ENCODE results near the gene SEMA5A. TPM values are rescaled to one million over a fixed set of nuclear protein-coding genes. Genes with fewer than 3 reads are reported as not detected.
A peak's percentile ranks its signal among the peaks of the same experiment; 100 is the strongest.

Gene SEMA5A
- total RNA-seq, 2 experiments from 2014 or later = not detected

DNA sequence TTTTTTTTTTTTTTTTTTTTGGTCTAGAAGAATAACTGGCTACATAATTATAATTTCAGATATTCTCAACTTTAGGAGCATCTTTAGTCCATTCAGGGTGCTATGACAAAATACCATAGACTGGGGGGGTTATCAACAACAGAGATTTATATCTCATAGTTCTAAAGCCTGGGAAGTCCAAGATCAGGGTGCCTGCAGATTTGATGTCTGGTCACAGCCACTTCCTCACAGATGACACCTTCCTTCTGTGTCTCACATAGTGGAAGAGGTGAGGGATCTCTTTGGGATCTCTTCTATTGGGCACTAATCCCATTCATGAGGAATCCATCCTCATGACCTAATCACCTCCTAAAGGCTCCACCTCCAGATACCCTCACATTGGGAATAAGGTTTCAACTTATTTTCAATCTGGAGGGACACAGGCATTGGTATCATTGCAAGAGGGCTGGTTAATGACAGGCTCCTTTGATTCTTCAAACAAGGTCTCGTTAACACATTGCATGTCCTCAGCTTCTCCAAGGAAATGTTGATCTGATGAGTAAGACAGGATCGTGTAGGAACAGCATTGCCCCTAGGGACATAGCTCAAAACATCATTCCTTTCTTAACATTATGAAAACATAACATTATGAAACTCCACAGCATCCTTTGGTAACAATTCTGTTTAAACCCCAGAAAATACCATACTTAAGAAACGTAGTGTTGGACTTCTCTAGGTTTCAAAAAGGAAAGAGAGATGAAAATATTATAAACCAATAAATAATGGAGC lies 372.4 kb downstream of the SEMA5A start:
- CTCF ChIA-PET = no interaction called here
- Mint-ChIP-seq H3K27ac (no peak overlapping the region), H3K4me3 (no peak overlapping the region), H3K9me3 (no peaks in the 10 kb centered on the region), H3K27me3 (ENCODE audit: low read depth) (no peaks in the 10 kb centered on the region), H3K4me1 (ENCODE audit: low read depth) (no peaks in the 10 kb centered on the region), H3K36me3 (ENCODE audit: low read depth) (no peaks in the 10 kb centered on the region)
- intact Hi-C loops (cut with micrococcal nuclease) = no loop called here
- DNase-seq = no peak

DNA sequence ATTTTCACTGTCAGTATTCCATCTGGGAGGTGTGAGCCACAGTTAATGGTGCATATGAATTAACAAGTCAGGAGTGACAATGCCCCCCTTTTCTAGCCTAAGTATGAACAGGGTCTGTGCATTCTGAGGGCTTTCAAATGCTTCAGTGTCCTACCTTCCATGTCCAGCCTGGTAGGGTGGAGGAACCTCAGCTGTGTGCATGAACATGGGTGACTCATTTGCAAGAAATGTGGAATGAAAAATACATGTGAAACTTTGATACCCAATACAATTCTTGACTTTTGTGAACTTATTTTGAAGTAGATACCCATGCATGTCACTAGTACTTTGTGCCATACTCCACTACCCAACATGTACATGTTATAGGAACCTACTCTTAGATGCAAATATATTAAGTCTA lies 375.8 kb downstream of the SEMA5A start:
- CTCF ChIA-PET = no interaction called here
- no peak for DNase-seq
- Mint-ChIP-seq H3K4me1 (ENCODE audit: low read depth) (no peaks in the 10 kb centered on the region), H3K36me3 (ENCODE audit: low read depth) (no peaks in the 10 kb centered on the region), H3K4me3 (no peak overlapping the region), H3K27me3 (ENCODE audit: low read depth) (no peaks in the 10 kb centered on the region), H3K9me3 (peaks cover 2% of the 10 kb centered on the region), H3K27ac (no peak overlapping the region)
- intact Hi-C loops (cut with micrococcal nuclease) = no loop called here

DNA sequence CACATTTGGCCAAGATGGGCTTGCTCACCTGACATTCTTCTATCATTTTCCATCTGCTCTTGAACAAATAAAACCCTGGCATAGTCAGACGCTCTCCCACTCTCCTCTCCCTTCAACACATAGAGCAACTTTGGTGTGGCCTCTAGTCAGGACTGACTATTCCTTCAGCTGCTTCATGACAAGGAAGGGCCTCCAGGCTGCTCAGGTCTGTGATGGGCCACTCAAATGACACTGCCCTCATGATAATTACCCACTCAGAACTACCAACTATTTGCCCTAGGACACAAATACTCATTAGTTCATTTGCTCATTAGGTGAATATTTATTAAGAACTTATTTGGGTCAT lies 376.3 kb downstream of the SEMA5A start:
- no peaks in the 10 kb centered on the region for H3K36me3 Mint-ChIP-seq (ENCODE audit: low read depth)
- no peak overlapping the region for H3K4me3 Mint-ChIP-seq
- no peak for DNase-seq
- H3K4me1 Mint-ChIP-seq (ENCODE audit: low read depth) = no peaks in the 10 kb centered on the region
- H3K9me3 Mint-ChIP-seq = peaks cover 2% of the 10 kb centered on the region
- no peaks in the 10 kb centered on the region for H3K27me3 Mint-ChIP-seq (ENCODE audit: low read depth)
- CTCF ChIA-PET = no interaction called here
- no peak overlapping the region for H3K27ac Mint-ChIP-seq
- intact Hi-C loops (cut with micrococcal nuclease) = no loop called here

DNA sequence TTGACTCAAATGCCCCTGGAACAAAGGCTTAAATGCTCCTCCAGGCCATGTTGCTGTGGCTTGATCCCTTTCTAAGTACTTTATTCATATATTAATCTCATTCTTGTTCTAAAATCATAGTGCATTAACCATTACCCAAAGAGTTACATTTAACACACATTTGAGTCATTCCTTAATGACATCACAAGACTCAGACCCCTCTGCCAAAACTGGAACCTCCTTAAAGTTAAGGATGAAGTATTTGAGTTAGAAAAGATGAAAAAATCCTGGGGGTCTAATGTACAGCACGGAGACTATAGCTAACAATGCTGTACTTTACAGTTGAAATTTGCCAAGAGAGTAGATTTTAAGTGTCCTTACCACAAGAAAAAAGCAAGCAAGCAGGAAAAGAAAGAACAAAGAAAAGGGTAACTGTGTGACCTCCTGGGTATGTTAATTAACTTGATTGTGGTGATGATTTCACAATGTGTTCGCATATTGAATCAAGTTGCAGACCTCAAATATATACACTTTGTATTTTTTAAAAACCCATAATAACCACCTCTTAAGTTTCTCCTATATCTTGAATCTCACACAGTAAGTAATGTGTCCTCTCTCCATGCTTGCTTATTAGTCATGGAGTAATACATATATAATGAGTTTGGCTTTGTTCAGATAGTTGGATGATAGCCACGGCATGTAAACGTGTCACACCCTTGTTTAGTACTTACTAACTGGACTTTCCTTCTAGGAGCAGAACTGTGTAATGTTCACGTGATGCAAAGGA lies 376.9 kb downstream of the SEMA5A start:
- Mint-ChIP-seq H3K9me3 (peaks cover 2% of the 10 kb centered on the region), H3K27ac (no peak overlapping the region), H3K4me1 (ENCODE audit: low read depth) (no peaks in the 10 kb centered on the region), H3K27me3 (ENCODE audit: low read depth) (no peaks in the 10 kb centered on the region), H3K36me3 (ENCODE audit: low read depth) (no peaks in the 10 kb centered on the region), H3K4me3 (no peak overlapping the region)
- intact Hi-C loops (cut with micrococcal nuclease) = no loop called here
- no peak for DNase-seq
- CTCF ChIA-PET = no interaction called here

DNA sequence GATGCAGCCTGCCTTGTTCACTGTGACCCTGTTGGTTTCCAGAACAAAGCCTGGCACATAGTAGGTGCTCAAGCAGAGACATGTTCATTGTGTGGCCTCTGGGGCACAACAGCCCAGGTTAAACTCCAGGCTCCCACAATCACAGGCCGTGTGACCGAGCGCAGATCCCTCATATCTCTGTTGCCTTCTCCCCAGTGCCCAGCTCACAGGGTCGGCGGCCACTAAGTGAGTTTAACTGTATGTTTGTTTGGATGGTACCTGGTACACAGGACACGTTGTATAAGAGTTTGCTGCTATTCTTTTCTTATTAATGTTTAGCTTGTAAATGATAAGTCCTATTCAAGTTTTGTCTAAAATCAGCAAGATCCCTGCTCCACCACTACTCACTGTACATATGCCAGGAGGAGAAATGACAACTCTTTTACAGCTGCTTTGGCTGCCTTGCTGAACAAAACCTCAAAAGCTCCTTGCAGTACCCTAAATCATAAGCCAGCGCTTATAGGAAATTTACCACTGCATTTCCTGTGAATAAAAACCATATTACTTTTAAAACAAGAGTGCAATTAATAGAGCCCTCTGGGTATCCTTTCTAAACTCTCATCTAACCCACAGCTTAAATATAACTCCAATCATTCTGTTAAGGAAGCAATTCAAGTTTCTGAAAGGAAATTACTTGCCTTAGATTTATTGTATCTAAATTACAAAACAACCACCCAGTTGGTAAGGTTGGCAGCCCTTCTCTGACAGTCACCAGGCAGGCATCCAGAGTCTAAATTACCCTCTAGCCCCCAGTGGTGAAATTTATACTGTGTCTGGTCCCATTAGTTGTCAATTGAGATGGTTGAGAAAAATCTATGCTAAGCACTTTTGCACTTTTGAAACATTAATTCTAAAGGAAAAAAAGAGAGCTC lies 379.4 kb downstream of the SEMA5A start:
- CTCF ChIA-PET = no interaction called here
- no peak overlapping the region for H3K27ac Mint-ChIP-seq
- H3K36me3 Mint-ChIP-seq (ENCODE audit: low read depth) = no peaks in the 10 kb centered on the region
- H3K4me3 Mint-ChIP-seq = no peak overlapping the region
- peaks cover 2% of the 10 kb centered on the region for H3K9me3 Mint-ChIP-seq
- intact Hi-C loops (cut with micrococcal nuclease) = no loop called here
- DNase-seq = no peak
- no peaks in the 10 kb centered on the region for H3K4me1 Mint-ChIP-seq (ENCODE audit: low read depth)
- no peaks in the 10 kb centered on the region for H3K27me3 Mint-ChIP-seq (ENCODE audit: low read depth)

DNA sequence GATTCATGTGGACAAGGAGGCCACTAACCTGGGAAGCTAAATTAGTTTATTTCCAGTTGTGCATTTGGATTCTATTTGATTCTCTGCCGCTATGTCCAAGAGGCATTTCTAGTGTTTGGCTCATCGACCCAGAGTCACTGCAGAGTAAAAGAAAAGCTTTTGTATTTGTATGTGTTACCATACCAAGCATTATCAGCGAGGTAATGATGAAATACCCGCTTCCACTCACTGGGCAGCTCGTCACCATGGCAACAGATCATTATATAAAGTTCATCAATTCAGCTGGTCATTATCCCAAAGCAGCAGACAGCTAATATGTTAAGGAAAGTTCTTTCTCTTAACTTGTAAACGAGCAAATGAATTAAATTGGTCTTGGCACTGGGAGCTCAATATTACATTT lies 380.3 kb downstream of the SEMA5A start:
- CTCF ChIA-PET = no interaction called here
- intact Hi-C loops (cut with micrococcal nuclease) = no loop called here
- H3K9me3 Mint-ChIP-seq = peaks cover 2% of the 10 kb centered on the region

DNA sequence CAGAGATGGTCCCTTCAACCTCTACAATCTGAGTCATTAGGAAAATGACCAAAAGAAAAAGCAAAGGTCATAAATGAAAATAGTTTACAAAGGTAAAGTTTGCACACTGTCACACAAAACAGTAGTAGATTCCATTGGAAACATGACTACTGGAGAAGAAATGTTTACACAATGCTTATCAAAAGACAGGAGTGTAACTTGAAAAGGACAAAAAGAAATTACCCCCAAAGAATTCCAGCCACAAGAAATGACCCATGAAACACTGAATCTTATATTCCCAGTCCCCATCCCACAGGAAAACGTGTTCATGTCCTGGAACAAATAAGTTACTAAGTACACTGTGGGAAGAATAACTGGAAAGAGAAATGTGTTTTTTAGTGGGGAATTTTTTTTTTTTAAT lies 385.1 kb downstream of the SEMA5A start:
- no peak for DNase-seq
- intact Hi-C loops (cut with micrococcal nuclease) = no loop called here
- CTCF ChIA-PET = no interaction called here
- Mint-ChIP-seq H3K4me1 (ENCODE audit: low read depth) (no peaks in the 10 kb centered on the region), H3K36me3 (ENCODE audit: low read depth) (no peaks in the 10 kb centered on the region), H3K4me3 (no peak overlapping the region), H3K27ac (no peak overlapping the region), H3K27me3 (ENCODE audit: low read depth) (no peaks in the 10 kb centered on the region), H3K9me3 (no peaks in the 10 kb centered on the region)

More for the DNA sequence above, 380.3 kb downstream of the SEMA5A start:
- H3K4me3 Mint-ChIP-seq = no peak overlapping the region
- no peak overlapping the region for H3K27ac Mint-ChIP-seq
- H3K4me1 Mint-ChIP-seq (ENCODE audit: low read depth) = no peaks in the 10 kb centered on the region
- no peaks in the 10 kb centered on the region for H3K36me3 Mint-ChIP-seq (ENCODE audit: low read depth)
- no peak for DNase-seq
- H3K27me3 Mint-ChIP-seq (ENCODE audit: low read depth) = no peaks in the 10 kb centered on the region

DNA sequence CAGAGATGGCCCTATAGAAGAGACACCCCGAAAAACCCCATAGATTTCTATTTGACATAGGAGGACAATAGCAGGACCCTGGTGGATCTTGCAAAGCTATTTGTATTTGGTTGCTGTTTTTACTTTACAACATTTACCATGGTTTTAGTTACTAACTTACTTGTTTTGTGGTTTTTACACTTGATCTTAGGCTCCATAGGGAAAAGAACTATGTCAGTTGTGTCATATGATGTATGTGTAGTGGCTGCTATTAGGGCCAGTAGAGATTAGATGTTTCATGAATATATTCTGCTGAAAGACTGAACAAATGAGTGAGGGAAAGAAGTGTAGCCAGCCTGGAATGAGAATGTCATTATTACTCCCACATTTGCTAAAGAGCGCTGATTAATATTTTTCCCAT lies 388.1 kb downstream of the SEMA5A start:
- no peak overlapping the region for H3K4me3 Mint-ChIP-seq
- no peaks in the 10 kb centered on the region for H3K27me3 Mint-ChIP-seq (ENCODE audit: low read depth)
- no peak for DNase-seq
- H3K4me1 Mint-ChIP-seq (ENCODE audit: low read depth) = no peaks in the 10 kb centered on the region
- H3K36me3 Mint-ChIP-seq (ENCODE audit: low read depth) = no peaks in the 10 kb centered on the region
- CTCF ChIA-PET = no interaction called here
- no peaks in the 10 kb centered on the region for H3K9me3 Mint-ChIP-seq
- no peak overlapping the region for H3K27ac Mint-ChIP-seq
- intact Hi-C loops (cut with micrococcal nuclease) = loop anchor here (10.0 kb wide), 1 partner anchor 387 kb away; the partner anchor contains the start of gene SEMA5A

DNA sequence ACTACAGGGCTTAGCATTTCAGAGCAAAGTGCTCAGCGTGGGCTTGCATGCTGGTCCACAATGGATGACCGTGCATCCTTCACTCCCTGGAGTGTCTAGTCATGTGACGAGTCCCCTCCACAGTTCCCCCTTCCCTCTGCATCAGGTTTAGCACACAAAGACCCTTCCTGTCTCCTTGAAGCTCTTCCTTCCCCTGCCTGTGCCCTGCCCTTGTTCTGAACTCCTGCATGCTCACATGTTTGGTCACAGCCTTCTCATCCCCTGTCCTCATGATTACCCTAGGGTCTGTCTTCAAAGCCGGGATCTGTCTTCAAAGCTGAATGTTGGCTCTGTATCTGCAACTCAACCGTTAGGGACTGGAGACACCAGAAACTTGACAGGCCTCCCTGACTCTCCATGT lies 388.9 kb downstream of the SEMA5A start:
- Mint-ChIP-seq H3K36me3 (ENCODE audit: low read depth) (no peaks in the 10 kb centered on the region), H3K27me3 (ENCODE audit: low read depth) (no peaks in the 10 kb centered on the region), H3K4me3 (no peak overlapping the region), H3K9me3 (no peaks in the 10 kb centered on the region), H3K4me1 (ENCODE audit: low read depth) (no peaks in the 10 kb centered on the region), H3K27ac (no peak overlapping the region)
- intact Hi-C loops (cut with micrococcal nuclease) = loop anchor here (10.0 kb wide), 1 partner anchor 388 kb away; the partner anchor contains the start of gene SEMA5A
- DNase-seq = no peak
- CTCF ChIA-PET = interaction anchor here (1.4 kb wide), 1 partner anchor 54 kb away, joined by 5 read pairs; no protein-coding TSS in a partner anchor

DNA sequence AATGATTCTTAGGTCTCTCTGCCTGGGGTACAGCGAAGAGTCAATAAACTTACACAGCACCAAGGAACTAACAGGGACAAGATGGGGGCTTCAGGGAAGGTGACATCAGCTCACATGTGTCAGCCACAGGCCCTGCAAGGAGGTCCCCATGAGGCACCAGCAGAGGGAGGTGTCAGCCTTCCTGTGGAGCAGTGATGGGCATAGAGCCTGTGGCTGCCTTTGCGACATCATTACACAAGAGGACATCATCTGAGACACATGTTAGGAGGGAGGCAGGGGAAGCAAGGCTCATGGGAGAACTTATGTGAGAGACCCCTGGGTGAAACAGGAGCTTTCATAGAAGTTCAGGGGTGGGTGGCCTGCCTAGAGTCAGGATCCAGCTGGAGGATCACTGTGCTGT lies 389.6 kb downstream of the SEMA5A start:
- Mint-ChIP-seq H3K36me3 (ENCODE audit: low read depth) (no peaks in the 10 kb centered on the region), H3K9me3 (no peaks in the 10 kb centered on the region), H3K27ac (no peak overlapping the region), H3K4me1 (ENCODE audit: low read depth) (no peaks in the 10 kb centered on the region), H3K27me3 (ENCODE audit: low read depth) (no peaks in the 10 kb centered on the region), H3K4me3 (no peak overlapping the region)
- peak; percentile 31 for DNase-seq
- intact Hi-C loops (cut with micrococcal nuclease) = loop anchor here (10.0 kb wide), 1 partner anchor 389 kb away; the partner anchor contains the start of gene SEMA5A
- CTCF ChIA-PET = interaction anchor here (1.4 kb wide), 1 partner anchor 55 kb away, joined by 5 read pairs; no protein-coding TSS in a partner anchor

DNA sequence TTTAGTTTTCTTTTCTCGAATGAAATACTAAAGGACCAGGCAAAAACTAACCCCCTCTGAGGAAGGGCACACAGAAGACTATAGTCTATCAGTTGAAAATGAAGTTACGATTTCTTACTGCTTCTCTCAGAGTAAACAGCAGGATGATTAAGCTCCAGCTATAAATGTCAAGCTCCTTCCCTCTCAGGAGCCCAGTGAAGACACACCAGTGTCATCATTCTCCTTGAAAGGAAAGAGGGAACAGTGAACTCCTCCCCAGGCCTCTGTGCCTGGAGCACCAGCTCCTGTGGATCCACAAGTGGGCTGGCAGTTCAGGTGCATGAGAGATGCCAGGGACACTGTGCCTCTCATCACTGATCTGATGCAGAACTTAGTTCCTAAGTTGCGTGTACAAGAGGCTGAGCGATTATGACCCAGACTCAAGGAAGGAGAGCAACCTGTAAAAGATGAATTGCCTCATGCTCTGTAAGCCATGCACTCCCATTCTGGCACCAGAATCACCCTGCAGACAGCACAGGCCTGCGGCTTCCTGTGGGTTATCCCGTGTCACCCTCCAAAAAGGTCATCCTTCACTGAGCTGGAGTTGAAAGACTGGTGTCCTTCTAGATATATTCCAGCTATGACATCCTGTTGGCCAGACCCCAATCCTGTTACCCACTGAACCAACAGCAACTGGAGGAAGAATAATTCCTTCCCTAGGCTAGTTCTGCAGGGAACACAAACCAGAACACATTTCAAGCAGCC lies 394.0 kb downstream of the SEMA5A start:
- no peak overlapping the region for H3K27ac Mint-ChIP-seq
- no peaks in the 10 kb centered on the region for H3K4me1 Mint-ChIP-seq (ENCODE audit: low read depth)
- H3K36me3 Mint-ChIP-seq (ENCODE audit: low read depth) = no peaks in the 10 kb centered on the region
- no peaks in the 10 kb centered on the region for H3K9me3 Mint-ChIP-seq
- no peaks in the 10 kb centered on the region for H3K27me3 Mint-ChIP-seq (ENCODE audit: low read depth)
- H3K4me3 Mint-ChIP-seq = no peak overlapping the region
- intact Hi-C loops (cut with micrococcal nuclease) = loop anchor here (10.0 kb wide), 1 partner anchor 393 kb away; the partner anchor contains the start of gene SEMA5A
- no peak for DNase-seq
- CTCF ChIA-PET = no interaction called here
